HFFc6 (cell line): ENCODE data around the gene ZNF302. TPM values are rescaled to one million over a fixed set of nuclear protein-coding genes. Genes with fewer than 3 reads are reported as not detected.

Source experiments
- DNase-seq: peaks from one replicate; pipeline ENCODE4 v3.0.0-alpha.2; 2018
- H3K27ac Mint-ChIP-seq: 2 replicates; pipeline ENCODE4 v1.8.0; 2020; ENCODE audit warnings: mild to moderate bottlenecking, mixed read lengths
- H3K27me3 Mint-ChIP-seq: 2 replicates; pipeline ENCODE4 v1.8.0; 2021; ENCODE audit warnings: mild to moderate bottlenecking, moderate library complexity, mixed read lengths; ENCODE audit not compliant: insufficient read depth
- H3K36me3 Mint-ChIP-seq: 2 replicates; pipeline ENCODE4 v1.8.0; 2021; ENCODE audit warnings: low read depth, mixed read lengths
- H3K4me1 Mint-ChIP-seq: 2 replicates; pipeline ENCODE4 v1.8.0; 2020; ENCODE audit warnings: low read depth, mixed read lengths
- H3K4me3 Mint-ChIP-seq: 2 replicates; pipeline ENCODE4 v1.8.0; 2020; ENCODE audit warnings: mild to moderate bottlenecking, moderate library complexity, mixed read lengths
- H3K9me3 Mint-ChIP-seq: 2 replicates; pipeline ENCODE4 v1.8.0; 2020; ENCODE audit warnings: mild to moderate bottlenecking, mixed read lengths
- CTCF ChIP-seq: fragments of 200-600 bp; sonication (generic); IDR thresholded peaks from 2 replicates; pipeline ENCODE4 v1.5.0; 2021; ENCODE audit warnings: antibody characterized with exemption, mild to moderate bottlenecking
- total RNA-seq, 6 experiments: library from RNA; stranded (reverse); fragmentation: NEBNext Ultra II Directional; extraction: Animal tissue kit (Norgen Biotek cat#: 25700); gene quantifications; 2 replicates in 1 of 6; 3 replicates in 5 of 6; pipeline ENCODE4 v1.2.3, GENCODE V29; 2021

ZNF302 gene
- total RNA-seq, 6 experiments from 2014 or later, result 8.6 to 12.0 (median 9.7) TPM

DNA sequence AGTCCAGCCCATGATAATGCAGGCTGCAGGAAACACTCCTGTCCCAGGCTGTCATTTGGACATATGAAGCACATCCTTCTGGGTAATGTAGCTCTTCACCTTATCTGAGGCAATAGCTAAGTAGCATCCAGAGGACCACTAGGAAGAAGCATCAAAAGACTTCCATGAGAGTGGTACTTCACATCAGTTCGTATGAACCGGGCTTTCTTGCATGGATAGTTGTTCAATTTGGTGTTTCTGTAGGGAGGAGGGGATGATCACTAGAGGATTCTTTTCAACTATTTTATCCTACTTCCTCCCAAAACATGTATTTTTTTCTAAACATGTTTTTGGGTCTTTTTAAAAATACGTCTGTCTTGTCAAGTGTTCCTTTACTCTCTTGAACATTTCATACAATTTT is 12.9 kb downstream of the ZNF302 start:
- Mint-ChIP-seq H3K27ac (no peak overlapping the region), H3K9me3 (peaks cover 22% of the 10 kb centered on the region), H3K4me3 (no peak overlapping the region), H3K27me3 (peaks cover 6% of the 10 kb centered on the region), H3K4me1 (peaks cover 7% of the 10 kb centered on the region), H3K36me3 (peaks cover 13% of the 10 kb centered on the region)
- no peak for TF ChIP-seq CTCF
- DNase-seq, result no peak

DNA sequence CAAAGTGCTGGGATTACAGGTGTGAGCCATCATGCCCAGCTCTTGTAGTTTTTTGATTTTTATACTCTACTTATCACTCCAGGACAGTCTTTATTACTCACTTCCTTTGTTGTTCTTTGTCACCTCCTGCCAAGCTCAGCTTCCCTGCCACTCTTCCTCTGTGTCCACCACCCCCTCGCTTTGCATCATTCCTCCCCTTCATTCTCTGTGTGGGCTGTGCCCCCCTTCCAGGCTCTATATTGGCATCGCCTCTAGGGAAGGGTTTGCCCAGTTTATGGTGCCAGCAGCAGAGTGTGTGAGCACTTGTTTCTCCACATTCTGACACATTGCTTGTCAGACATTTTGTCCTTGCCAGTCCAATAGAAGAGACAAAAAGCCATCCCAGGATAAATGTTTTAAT is 15.1 kb downstream of the ZNF302 start:
- Mint-ChIP-seq H3K27ac (no peak overlapping the region), H3K36me3 (no peaks in the 10 kb centered on the region), H3K27me3 (peaks cover 6% of the 10 kb centered on the region), H3K4me3 (no peak overlapping the region), H3K9me3 (peaks cover under 1% of the 10 kb centered on the region; the same call in 1 of the 2 replicates), H3K4me1 (peaks cover 7% of the 10 kb centered on the region)
- no peak for DNase-seq
- no peak for TF ChIP-seq CTCF

DNA sequence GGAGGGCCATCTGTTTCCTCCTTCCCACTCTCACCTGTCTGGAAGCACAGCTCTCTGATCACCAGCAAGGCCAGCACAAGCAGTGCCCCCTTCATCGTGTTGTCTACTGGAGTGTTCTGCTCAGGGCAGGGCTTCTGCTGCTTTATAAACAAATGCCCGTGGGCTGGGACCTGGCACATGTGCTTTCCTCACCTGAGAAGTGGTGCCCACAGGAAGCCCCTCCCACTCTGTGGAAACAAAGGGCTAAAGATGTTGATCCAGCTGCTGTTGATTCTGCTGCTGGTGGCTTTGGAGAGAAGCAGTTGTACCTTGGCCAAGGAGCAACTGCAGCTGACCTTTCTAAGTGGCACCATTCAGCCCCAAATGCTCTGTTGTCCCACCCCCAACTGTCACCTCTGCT is 30.2 kb downstream of the ZNF302 start:
- H3K4me1 Mint-ChIP-seq, result no peaks in the 10 kb centered on the region; the same call in 1 of the 2 replicates
- TF ChIP-seq CTCF, result no peak
- no peak for DNase-seq
- H3K27ac Mint-ChIP-seq, result no peak overlapping the region
- peaks cover 10% of the 10 kb centered on the region for H3K27me3 Mint-ChIP-seq
- no peaks in the 10 kb centered on the region for H3K36me3 Mint-ChIP-seq
- no peak overlapping the region for H3K4me3 Mint-ChIP-seq
- H3K9me3 Mint-ChIP-seq, result peaks cover 9% of the 10 kb centered on the region

DNA sequence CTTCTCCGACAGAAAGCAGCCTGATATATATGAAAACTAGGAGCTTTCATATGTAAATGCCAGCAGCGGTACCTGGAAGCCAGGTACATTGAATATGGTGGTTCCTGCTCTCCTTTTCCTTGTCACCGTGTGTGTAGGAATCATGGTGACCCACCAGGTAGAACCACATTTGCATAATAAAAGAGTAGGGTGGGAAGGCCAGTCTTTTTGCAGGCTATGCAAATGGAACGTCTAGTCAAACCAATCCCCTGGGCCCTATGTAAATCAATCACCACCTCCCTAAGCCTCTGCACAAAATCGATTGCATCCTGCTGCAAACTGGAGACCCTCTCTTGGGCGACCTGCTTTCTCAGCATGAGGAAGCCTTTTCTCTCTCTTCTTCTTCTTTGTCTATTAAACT is 34.4 kb downstream of the ZNF302 start:
- peaks cover 6% of the 10 kb centered on the region for H3K9me3 Mint-ChIP-seq
- peaks cover 9% of the 10 kb centered on the region for H3K27me3 Mint-ChIP-seq
- no peak for TF ChIP-seq CTCF
- no peaks in the 10 kb centered on the region for H3K36me3 Mint-ChIP-seq
- no peak overlapping the region for H3K4me3 Mint-ChIP-seq
- H3K4me1 Mint-ChIP-seq, result no peaks in the 10 kb centered on the region; the same call in 1 of the 2 replicates
- no peak overlapping the region for H3K27ac Mint-ChIP-seq
- no peak for DNase-seq

GRCh38 chr19:34712395-34713261 is 35.1 kb downstream of the ZNF302 start:
- Mint-ChIP-seq H3K4me3 (no peak overlapping the region), H3K27ac (no peak overlapping the region), H3K36me3 (no peaks in the 10 kb centered on the region), H3K9me3 (peaks cover 5% of the 10 kb centered on the region), H3K27me3 (peaks cover 11% of the 10 kb centered on the region), H3K4me1 (no peaks in the 10 kb centered on the region; the same call in 1 of the 2 replicates)
- peak; percentile 96 for TF ChIP-seq CTCF
- DNase-seq, result peak; percentile 71
